ENCODE data around the gene POU5F2. TPM values are rescaled to one million over a fixed set of nuclear protein-coding genes. Genes with fewer than 3 reads are reported as not detected.

POU5F2 gene
- total and polyA plus RNA-seq, 9 of the 15 experiments (the other 6 are each of a cell fraction or from before 2014, with no cell fraction given): 0.01 to 0.40 (median 0.18) TPM; not detected in 2

- no peak for TF ChIP-seq CEBPG (CRISPR knock-in tag; IDR thresholded peaks at IDR 0.05)
- TF ChIP-seq CEBPG (tag; conservative IDR thresholded peaks at IDR 0.05 in 1 of 2, IDR thresholded peaks at IDR 0.05 in 1 of 2): no peak
- TF ChIP-seq U2AF2 (optimal IDR thresholded peaks at IDR 0.05; ENCODE audit: low read depth, low read length): no peak
- no peak for TF ChIP-seq TAL1 (IDR thresholded peaks at IDR 0.05)
- TF ChIP-seq ETV5 (CRISPR knock-in tag; IDR thresholded peaks at IDR 0.05; ENCODE audit: low read depth): no peak
- no peak for TF ChIP-seq NFIX (CRISPR knock-in tag; IDR thresholded peaks at IDR 0.05; ENCODE audit: low read depth)
- no peak for TF ChIP-seq IFI16 (CRISPR knock-in tag; IDR thresholded peaks at IDR 0.05)
- no peak for TF ChIP-seq ZNF134 (CRISPR knock-in tag; conservative IDR thresholded peaks at IDR 0.05)
- no peak for TF ChIP-seq RBM34 (IDR thresholded peaks at IDR 0.05; ENCODE audit: borderline replicate concordance, insufficient read depth, low read length)
- no peak for TF ChIP-seq PTBP1 (IDR thresholded peaks at IDR 0.05; ENCODE audit: low read depth, low read length)
- TF ChIP-seq, protein P1, sequence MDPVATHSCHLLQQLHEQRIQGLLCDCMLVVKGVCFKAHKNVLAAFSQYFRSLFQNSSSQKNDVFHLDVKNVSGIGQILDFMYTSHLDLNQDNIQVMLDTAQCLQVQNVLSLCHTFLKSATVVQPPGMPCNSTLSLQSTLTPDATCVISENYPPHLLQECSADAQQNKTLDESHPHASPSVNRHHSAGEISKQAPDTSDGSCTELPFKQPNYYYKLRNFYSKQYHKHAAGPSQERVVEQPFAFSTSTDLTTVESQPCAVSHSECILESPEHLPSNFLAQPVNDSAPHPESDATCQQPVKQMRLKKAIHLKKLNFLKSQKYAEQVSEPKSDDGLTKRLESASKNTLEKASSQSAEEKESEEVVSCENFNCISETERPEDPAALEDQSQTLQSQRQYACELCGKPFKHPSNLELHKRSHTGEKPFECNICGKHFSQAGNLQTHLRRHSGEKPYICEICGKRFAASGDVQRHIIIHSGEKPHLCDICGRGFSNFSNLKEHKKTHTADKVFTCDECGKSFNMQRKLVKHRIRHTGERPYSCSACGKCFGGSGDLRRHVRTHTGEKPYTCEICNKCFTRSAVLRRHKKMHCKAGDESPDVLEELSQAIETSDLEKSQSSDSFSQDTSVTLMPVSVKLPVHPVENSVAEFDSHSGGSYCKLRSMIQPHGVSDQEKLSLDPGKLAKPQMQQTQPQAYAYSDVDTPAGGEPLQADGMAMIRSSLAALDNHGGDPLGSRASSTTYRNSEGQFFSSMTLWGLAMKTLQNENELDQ (CRISPR knock-in tag; IDR thresholded peaks at IDR 0.05; ENCODE audit: borderline replicate concordance): no peak
- no peak for TF ChIP-seq ELF1 (tag; IDR thresholded peaks at IDR 0.05)
- TF ChIP-seq, protein P2, sequence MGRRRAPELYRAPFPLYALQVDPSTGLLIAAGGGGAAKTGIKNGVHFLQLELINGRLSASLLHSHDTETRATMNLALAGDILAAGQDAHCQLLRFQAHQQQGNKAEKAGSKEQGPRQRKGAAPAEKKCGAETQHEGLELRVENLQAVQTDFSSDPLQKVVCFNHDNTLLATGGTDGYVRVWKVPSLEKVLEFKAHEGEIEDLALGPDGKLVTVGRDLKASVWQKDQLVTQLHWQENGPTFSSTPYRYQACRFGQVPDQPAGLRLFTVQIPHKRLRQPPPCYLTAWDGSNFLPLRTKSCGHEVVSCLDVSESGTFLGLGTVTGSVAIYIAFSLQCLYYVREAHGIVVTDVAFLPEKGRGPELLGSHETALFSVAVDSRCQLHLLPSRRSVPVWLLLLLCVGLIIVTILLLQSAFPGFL (CRISPR knock-in tag; IDR thresholded peaks at IDR 0.05): no peak
- TF ChIP-seq, protein P3, sequence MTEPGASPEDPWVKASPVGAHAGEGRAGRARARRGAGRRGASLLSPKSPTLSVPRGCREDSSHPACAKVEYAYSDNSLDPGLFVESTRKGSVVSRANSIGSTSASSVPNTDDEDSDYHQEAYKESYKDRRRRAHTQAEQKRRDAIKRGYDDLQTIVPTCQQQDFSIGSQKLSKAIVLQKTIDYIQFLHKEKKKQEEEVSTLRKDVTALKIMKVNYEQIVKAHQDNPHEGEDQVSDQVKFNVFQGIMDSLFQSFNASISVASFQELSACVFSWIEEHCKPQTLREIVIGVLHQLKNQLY (CRISPR knock-in tag; conservative IDR thresholded peaks at IDR 0.05): no peak
- TF ChIP-seq SRSF9 (IDR thresholded peaks at IDR 0.05; ENCODE audit: borderline replicate concordance, low read depth, low read length): no peak
Measured at GRCh38 chr5:93721511-93721910, 19.9 kb downstream of the POU5F2 start (continued).

All from K562 (cell line).